ENCODE measurements around the gene WWTR1. TPM values are rescaled to one million over a fixed set of nuclear protein-coding genes. Genes with fewer than 3 reads are reported as not detected.

Gene WWTR1
- total RNA-seq, result under 1 TPM; 0.19 to 0.42 TPM

- Mint-ChIP-seq H3K36me3 (ENCODE audit: low read depth) (no peaks in the 10 kb centered on the region), H3K27ac (no peak within 1 kb of the TSS), H3K4me3 (peak within 1 kb of the TSS; percentile 81), H3K9me3 (no peaks in the 10 kb centered on the region), H3K27me3 (ENCODE audit: low read depth) (peaks cover 67% of the 10 kb centered on the region), H3K4me1 (ENCODE audit: low read depth) (peaks cover 11% of the 10 kb centered on the region)
- intact Hi-C loops (cut with micrococcal nuclease), result loop anchor here (2.0 to 5.0 kb wide), 4 partner anchors 45 to 155 kb away; partner anchors contain the start of genes COMMD2 and RNF13
- DNase-seq, result peak; percentile 59
- CTCF ChIA-PET, result interaction anchor here (0.7 to 1.6 kb wide), 2 partner anchors 90 to 150 kb away, joined by 3 to 4 read pairs; no protein-coding TSS in a partner anchor
Observed at GRCh38 chr3:149657926-149658743, at the start of gene WWTR1. WWTR1 (minus strand) TSS chr3:149658025; CDS start chr3:149657306, 719 bp downstream.

DNA sequence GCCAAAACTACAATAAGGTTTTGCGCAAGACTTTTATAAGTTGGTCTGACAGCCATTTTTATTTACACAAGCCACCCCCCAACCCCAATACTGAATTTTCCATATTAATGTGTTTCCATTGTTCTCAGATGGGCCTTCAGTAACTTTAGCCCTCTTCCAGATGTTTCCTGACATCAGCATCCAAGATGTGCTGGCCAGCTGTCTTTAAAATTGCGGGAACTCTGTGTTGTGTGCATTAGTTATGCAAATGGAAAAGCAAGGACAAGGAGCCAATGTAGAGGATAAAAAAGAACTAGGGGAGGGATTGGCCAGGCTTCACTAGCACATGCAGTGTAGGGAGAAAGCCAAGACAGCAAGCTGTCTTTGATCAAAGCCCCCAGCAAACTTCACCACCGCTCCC, 49.1 kb upstream of the WWTR1 start:
- DNase-seq, result no peak
- Mint-ChIP-seq H3K27me3 (ENCODE audit: low read depth) (no peaks in the 10 kb centered on the region), H3K27ac (no peak overlapping the region), H3K4me1 (ENCODE audit: low read depth) (peaks cover 2% of the 10 kb centered on the region), H3K9me3 (no peaks in the 10 kb centered on the region), H3K36me3 (ENCODE audit: low read depth) (no peaks in the 10 kb centered on the region), H3K4me3 (no peak overlapping the region)
- intact Hi-C loops (cut with micrococcal nuclease), result no loop called here
- CTCF ChIA-PET, result no interaction called here

- no peak overlapping the region for H3K4me3 Mint-ChIP-seq
- intact Hi-C loops (cut with micrococcal nuclease), result no loop called here
- H3K27ac Mint-ChIP-seq, result no peak overlapping the region
- H3K4me1 Mint-ChIP-seq (ENCODE audit: low read depth), result peaks cover 3% of the 10 kb centered on the region
- DNase-seq, result no peak
- CTCF ChIA-PET, result interaction anchor here (0.6 to 1.4 kb wide), 2 partner anchors 12 to 37 kb away, joined by 4 read pairs; no protein-coding TSS in a partner anchor
- H3K36me3 Mint-ChIP-seq (ENCODE audit: low read depth), result no peaks in the 10 kb centered on the region
- no peaks in the 10 kb centered on the region for H3K27me3 Mint-ChIP-seq (ENCODE audit: low read depth)
- no peaks in the 10 kb centered on the region for H3K9me3 Mint-ChIP-seq
Observed at GRCh38 chr3:149705416-149705815, 47.6 kb upstream of the WWTR1 start.

- intact Hi-C loops (cut with micrococcal nuclease), result loop anchor here (2.0 to 5.0 kb wide), 4 partner anchors 45 to 337 kb away; partner anchors contain the start of genes COMMD2 and WWTR1
- CTCF ChIA-PET, result interaction anchor here (0.6 to 2.1 kb wide), 2 partner anchors 14 to 134 kb away, joined by 3 to 7 read pairs; no protein-coding TSS in a partner anchor
- Mint-ChIP-seq H3K9me3 (peaks cover 6% of the 10 kb centered on the region), H3K27ac (no peak overlapping the region), H3K4me3 (no peak overlapping the region), H3K4me1 (ENCODE audit: low read depth) (peaks cover 3% of the 10 kb centered on the region), H3K36me3 (ENCODE audit: low read depth) (no peaks in the 10 kb centered on the region), H3K27me3 (ENCODE audit: low read depth) (no peaks in the 10 kb centered on the region)
- no peak for DNase-seq
Observed at GRCh38 chr3:149703466-149703865, 45.6 kb upstream of the WWTR1 start.

GRCh38 chr3:149702691-149703441, 45.0 kb upstream of the WWTR1 start:
- peaks cover 3% of the 10 kb centered on the region for H3K4me1 Mint-ChIP-seq (ENCODE audit: low read depth)
- H3K27ac Mint-ChIP-seq, result no peak overlapping the region
- no peaks in the 10 kb centered on the region for H3K27me3 Mint-ChIP-seq (ENCODE audit: low read depth)
- CTCF ChIA-PET, result interaction anchor here (0.6 to 2.1 kb wide), 2 partner anchors 14 to 134 kb away, joined by 3 to 7 read pairs; no protein-coding TSS in a partner anchor
- H3K36me3 Mint-ChIP-seq (ENCODE audit: low read depth), result no peaks in the 10 kb centered on the region
- no peak overlapping the region for H3K4me3 Mint-ChIP-seq
- intact Hi-C loops (cut with micrococcal nuclease), result loop anchor here (1.0 to 5.0 kb wide), 6 partner anchors 44 to 336 kb away; partner anchors contain the start of genes COMMD2 and WWTR1
- DNase-seq, result no peak
- peaks cover 12% of the 10 kb centered on the region for H3K9me3 Mint-ChIP-seq

GRCh38 chr3:149701977-149702350, 44.1 kb upstream of the WWTR1 start:
- intact Hi-C loops (cut with micrococcal nuclease), result loop anchor here (1.0 to 5.0 kb wide), 6 partner anchors 43 to 335 kb away; partner anchors contain the start of genes COMMD2 and WWTR1
- Mint-ChIP-seq H3K4me3 (no peak overlapping the region), H3K4me1 (ENCODE audit: low read depth) (peaks cover 3% of the 10 kb centered on the region)

DNA sequence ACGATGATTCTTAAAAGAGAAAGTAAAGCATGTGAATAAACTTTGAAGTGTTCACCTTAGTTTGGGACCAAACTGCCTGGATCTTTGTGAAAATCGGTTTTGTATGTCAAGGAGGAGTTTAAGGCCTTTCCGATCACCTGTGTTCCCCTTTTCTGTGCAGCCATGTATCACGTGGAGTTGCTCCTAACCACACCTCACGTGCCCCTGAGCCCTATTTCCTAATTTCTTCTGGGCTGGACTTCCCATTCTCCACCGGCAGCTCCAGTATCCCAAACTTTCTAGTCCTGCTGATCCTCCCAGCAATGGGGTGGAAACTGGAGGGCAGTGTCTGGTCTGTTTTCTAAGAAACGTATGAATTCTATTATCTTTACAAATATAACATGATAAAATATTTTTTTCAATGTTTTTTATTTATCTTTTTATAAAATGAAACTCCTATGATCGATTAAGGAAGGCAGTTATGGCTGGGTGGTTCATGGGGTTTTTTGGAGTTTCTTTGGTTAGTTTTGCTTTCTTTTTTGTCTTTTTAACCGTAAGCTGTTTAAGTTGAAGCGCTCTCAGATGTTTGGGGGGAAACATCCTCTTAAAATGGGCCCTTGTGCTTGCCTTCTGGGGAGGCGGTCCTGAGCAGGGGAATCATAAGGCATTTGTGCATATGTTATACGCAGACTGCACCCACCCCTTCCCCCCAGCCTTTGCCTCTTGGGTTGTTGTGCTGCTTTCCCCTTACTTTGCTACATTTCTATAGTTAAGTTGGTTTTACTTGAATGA, 43.6 kb upstream of the WWTR1 start:
- Mint-ChIP-seq H3K27ac (peak overlapping the region; percentile 71), H3K36me3 (ENCODE audit: low read depth) (no peaks in the 10 kb centered on the region), H3K27me3 (ENCODE audit: low read depth) (no peaks in the 10 kb centered on the region), H3K4me1 (ENCODE audit: low read depth) (peaks cover 3% of the 10 kb centered on the region), H3K9me3 (peaks cover 18% of the 10 kb centered on the region), H3K4me3 (no peak overlapping the region)
- intact Hi-C loops (cut with micrococcal nuclease), result loop anchor here (5.0 kb wide), 1 partner anchor 51 kb away; the partner anchor contains the start of gene COMMD2
- CTCF ChIA-PET, result interaction anchor here (0.6 kb wide), 1 partner anchor 747 kb away, joined by 3 read pairs; no protein-coding TSS in a partner anchor
- peak; percentile 23 for DNase-seq

More at GRCh38 chr3:149701977-149702350, 44.1 kb upstream of the WWTR1 start:
- H3K9me3 Mint-ChIP-seq, result peaks cover 18% of the 10 kb centered on the region
- CTCF ChIA-PET, result interaction anchor here (0.6 kb wide), 1 partner anchor 748 kb away, joined by 3 read pairs; no protein-coding TSS in a partner anchor
- peak; percentile 14 for DNase-seq
- H3K36me3 Mint-ChIP-seq (ENCODE audit: low read depth), result no peaks in the 10 kb centered on the region
- no peaks in the 10 kb centered on the region for H3K27me3 Mint-ChIP-seq (ENCODE audit: low read depth)
- H3K27ac Mint-ChIP-seq, result no peak overlapping the region

- Mint-ChIP-seq H3K9me3 (peaks cover 2% of the 10 kb centered on the region), H3K27ac (no peak overlapping the region), H3K36me3 (ENCODE audit: low read depth) (peaks cover 2% of the 10 kb centered on the region), H3K4me1 (ENCODE audit: low read depth) (no peaks in the 10 kb centered on the region), H3K4me3 (no peak overlapping the region), H3K27me3 (ENCODE audit: low read depth) (peaks cover 5% of the 10 kb centered on the region)
- CTCF ChIA-PET, result no interaction called here
- intact Hi-C loops (cut with micrococcal nuclease), result no loop called here
- DNase-seq, result no peak
Observed at GRCh38 chr3:149688122-149688757, 30.4 kb upstream of the WWTR1 start.

DNA sequence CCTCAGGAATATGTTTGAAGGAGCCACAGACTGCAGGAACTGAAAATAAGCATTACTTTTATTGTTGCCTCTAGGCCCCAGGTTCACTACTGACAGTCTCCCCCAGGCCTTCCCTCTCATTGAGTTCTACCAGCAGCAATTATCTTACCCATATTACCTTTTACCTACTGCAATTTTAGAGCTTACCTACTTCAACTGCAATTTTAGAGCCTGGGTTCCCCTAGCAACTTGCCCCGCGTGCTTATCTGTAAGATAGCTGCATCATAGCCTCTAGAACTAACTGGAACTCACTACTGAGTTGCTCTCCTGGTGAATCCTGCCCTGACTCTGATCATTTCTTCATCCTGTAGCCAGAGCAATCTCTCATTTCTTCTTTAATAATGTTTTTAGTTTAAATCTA, 29.2 kb upstream of the WWTR1 start:
- CTCF ChIA-PET, result no interaction called here
- Mint-ChIP-seq H3K27ac (no peak overlapping the region), H3K4me3 (no peak overlapping the region), H3K27me3 (ENCODE audit: low read depth) (peaks cover 5% of the 10 kb centered on the region), H3K9me3 (peaks cover 2% of the 10 kb centered on the region), H3K4me1 (ENCODE audit: low read depth) (no peaks in the 10 kb centered on the region), H3K36me3 (ENCODE audit: low read depth) (peaks cover 2% of the 10 kb centered on the region)
- intact Hi-C loops (cut with micrococcal nuclease), result no loop called here
- no peak for DNase-seq

- DNase-seq, result no peak
- intact Hi-C loops (cut with micrococcal nuclease), result no loop called here
- H3K27ac Mint-ChIP-seq, result no peak overlapping the region
- H3K36me3 Mint-ChIP-seq (ENCODE audit: low read depth), result no peaks in the 10 kb centered on the region
- peaks cover 5% of the 10 kb centered on the region for H3K27me3 Mint-ChIP-seq (ENCODE audit: low read depth)
- H3K4me3 Mint-ChIP-seq, result no peak overlapping the region
- no peaks in the 10 kb centered on the region for H3K9me3 Mint-ChIP-seq
- CTCF ChIA-PET, result no interaction called here
- no peaks in the 10 kb centered on the region for H3K4me1 Mint-ChIP-seq (ENCODE audit: low read depth)
Observed at GRCh38 chr3:149678351-149678950, 20.6 kb upstream of the WWTR1 start.

DNA sequence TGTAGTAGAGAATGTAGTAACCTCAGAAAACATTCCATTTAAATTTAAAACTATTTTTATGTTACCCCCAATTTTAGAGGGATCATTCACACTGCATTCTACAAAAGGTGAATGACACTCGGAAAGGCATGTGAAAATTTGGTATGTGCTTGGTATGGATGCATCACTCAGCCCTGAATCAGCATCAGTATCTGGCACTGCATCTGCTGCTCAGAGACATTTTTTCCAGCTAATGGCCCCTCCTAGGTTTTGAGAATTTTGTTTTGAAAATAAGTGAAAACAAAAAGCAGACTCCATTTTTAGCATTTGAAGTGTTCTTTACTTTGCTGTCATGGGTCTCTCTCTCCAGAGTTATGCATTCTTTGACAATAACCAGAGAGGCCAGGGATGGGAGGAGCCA, 15.6 kb upstream of the WWTR1 start:
- DNase-seq, result no peak
- H3K36me3 Mint-ChIP-seq (ENCODE audit: low read depth), result no peaks in the 10 kb centered on the region
- no peaks in the 10 kb centered on the region for H3K9me3 Mint-ChIP-seq
- H3K27ac Mint-ChIP-seq, result no peak overlapping the region
- CTCF ChIA-PET, result no interaction called here
- H3K27me3 Mint-ChIP-seq (ENCODE audit: low read depth), result peaks cover 5% of the 10 kb centered on the region
- H3K4me3 Mint-ChIP-seq, result no peak overlapping the region
- intact Hi-C loops (cut with micrococcal nuclease), result no loop called here
- H3K4me1 Mint-ChIP-seq (ENCODE audit: low read depth), result no peaks in the 10 kb centered on the region

Measured in activated naive CD4-positive, alpha-beta T cell treated with anti-CD3 and anti-CD28 coated beads for 36 hours (primary cell).